Measurements from ENCODE around the gene RTF2. TPM values are rescaled to one million over a fixed set of nuclear protein-coding genes. Genes with fewer than 3 reads are reported as not detected.
A peak's percentile ranks its signal among the peaks of the same experiment; 100 is the strongest.

The RTF2 gene
- total RNA-seq, 1 experiment from 2014 or later: 171 TPM

DNA sequence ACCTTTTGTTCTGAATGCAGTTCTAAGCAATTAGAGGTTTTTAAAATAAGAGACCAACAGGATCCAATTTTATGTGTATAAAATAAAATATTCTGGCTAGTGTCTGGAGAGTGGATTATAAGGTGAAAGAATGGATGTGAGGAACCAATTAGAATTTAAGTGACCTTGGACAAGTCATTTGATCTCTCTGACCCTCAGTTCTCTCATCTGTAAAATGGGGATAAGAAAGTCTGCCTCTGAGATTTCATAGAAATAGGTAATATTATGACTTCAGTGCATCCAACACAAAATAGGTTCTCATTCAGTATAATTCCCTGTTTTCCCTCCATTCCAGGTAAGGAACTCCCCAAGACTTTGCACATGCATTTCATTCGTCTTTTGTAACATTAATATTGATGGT lies 37.5 kb upstream of the RTF2 start:
- peaks cover 2% of the 10 kb centered on the region; the same call in 1 of the 2 replicates for H3K36me3 ChIP-seq
- H3K4me3 ChIP-seq: no peak overlapping the region
- no peaks in the 10 kb centered on the region for H3K27me3 ChIP-seq
- H3K9me3 ChIP-seq: no peaks in the 10 kb centered on the region
- no peak for DNase-seq

DNA sequence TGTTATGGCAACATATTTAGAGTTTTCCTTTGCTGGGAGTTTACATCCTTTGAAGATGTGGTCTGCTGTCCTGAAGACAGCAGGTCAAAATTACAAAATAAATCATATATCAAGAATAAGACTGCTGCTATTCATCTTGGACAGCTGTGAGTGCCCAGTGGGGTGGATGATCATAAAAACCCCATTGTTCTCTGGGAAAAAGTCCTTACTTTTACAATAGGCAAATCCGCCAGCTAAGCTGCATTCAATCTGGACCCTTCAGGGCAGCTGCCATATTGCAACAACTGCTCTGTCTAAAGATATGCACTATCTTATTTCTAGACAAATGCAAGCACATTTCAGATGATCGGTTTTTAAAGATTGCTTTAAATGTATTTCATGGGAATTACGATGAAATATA lies 37.0 kb upstream of the RTF2 start:
- H3K9me3 ChIP-seq: no peaks in the 10 kb centered on the region
- H3K27me3 ChIP-seq: no peaks in the 10 kb centered on the region
- no peak for DNase-seq
- no peak overlapping the region for H3K4me3 ChIP-seq
- H3K36me3 ChIP-seq: peaks cover 2% of the 10 kb centered on the region; the same call in 1 of the 2 replicates

DNA sequence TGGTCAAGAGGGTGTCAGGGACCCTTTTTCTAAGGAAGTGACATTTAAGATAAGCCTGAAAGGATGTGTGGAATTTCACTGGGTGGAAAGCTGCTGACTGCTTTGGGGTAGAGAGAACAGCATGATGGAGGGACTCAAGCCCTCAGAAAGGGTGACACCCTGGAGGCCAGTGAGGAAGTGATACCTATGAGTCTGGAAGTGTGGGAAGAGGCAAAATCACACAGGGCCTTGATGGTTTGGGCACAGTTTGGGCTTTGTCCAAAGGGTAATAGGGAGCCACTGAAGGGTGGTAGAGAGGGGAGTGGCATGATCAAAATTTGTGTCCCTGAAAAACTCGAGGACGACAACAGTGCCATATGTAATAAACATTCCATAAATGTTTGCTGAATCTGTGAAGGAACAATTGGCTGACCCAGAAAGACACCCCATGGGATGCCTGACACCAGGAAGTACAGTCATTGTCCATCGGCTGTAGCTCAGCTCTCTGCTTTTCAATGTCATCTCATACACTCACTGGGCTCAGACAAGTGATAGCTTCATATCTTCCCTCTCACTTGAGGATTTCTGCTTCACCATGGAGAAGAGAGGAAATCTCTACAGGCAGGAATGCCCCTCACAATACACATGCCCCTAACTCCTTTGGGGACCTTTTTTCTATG lies 35.1 kb upstream of the RTF2 start:
- H3K9me3 ChIP-seq: no peaks in the 10 kb centered on the region
- no peaks in the 10 kb centered on the region for H3K36me3 ChIP-seq
- no peaks in the 10 kb centered on the region for H3K27me3 ChIP-seq
- no peak overlapping the region for H3K4me3 ChIP-seq
- DNase-seq: peak; percentile 39

DNA sequence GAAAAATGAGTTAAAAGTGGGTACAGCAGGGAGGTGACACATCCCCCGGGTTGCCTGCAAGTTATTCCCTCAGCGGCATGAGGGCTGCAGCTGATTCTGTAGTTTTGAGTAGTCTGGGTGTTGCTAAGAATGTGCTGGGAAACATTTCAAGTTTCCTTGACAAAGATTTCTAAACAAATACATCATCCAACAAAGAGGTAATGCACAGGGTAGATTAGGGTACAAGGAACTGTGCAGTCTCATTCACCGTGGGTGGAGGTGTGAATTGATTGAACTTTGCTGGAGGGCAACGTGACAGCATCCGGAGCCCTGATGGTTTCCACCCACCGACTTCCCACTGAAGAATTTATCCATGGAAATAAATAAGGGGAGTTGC lies 34.6 kb upstream of the RTF2 start:
- H3K27me3 ChIP-seq: no peaks in the 10 kb centered on the region
- H3K4me3 ChIP-seq: no peak overlapping the region
- H3K36me3 ChIP-seq: no peaks in the 10 kb centered on the region
- peak; percentile 74 for DNase-seq
- no peaks in the 10 kb centered on the region for H3K9me3 ChIP-seq

DNA sequence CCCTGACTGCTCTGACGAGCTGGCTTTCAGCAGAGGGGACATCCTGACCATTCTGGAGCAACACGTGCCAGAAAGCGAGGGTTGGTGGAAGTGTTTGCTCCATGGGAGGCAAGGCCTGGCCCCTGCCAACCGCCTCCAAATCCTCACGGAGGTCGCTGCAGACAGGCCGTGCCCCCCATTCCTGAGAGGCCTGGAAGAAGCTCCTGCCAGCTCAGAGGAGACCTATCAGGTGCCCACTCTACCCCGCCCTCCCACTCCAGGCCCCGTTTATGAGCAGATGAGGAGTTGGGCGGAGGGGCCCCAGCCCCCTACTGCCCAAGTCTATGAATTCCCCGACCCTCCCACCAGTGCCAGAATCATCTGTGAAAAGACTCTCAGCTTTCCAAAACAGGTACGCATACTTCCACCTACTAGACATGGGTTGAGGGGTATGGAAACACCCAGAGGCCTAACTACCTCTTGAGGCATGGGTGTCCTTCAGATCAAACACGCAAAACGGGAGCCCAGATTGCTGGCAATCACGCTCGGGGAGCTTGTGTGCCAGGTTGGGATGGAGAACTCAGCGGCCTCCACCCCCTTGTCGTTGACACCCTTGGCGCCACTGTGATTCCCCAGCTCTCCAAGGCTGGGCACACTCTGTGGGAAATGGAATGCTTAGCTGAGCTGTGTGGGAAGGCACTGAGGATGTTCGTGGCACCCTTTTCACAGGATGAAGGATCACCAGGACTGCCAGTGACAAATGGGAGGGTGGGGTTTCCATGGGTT lies 31.0 kb upstream of the RTF2 start:
- H3K27me3 ChIP-seq: no peaks in the 10 kb centered on the region
- no peaks in the 10 kb centered on the region for H3K36me3 ChIP-seq
- no peak for DNase-seq
- no peak overlapping the region for H3K4me3 ChIP-seq
- no peaks in the 10 kb centered on the region for H3K9me3 ChIP-seq

DNA sequence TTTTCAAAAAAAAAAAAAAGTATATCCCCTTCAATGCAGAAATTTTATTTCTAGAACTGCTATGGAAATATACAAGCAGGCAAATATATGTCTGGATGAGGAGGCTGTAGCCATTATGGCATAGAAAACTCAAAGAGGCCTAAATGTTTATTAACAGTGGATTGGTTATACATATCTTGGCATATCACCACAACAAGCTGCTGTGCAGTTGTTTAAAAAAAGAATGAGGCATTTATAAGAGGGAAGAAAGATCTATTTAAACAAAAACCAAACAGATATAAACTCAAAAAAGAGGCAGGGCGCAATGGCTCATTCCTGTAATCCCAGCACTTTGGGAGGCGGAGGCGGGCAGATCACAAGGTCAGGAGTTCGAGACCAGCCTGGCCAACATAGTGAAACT lies 30.1 kb upstream of the RTF2 start:
- H3K9me3 ChIP-seq: no peaks in the 10 kb centered on the region
- no peaks in the 10 kb centered on the region for H3K36me3 ChIP-seq
- no peaks in the 10 kb centered on the region for H3K27me3 ChIP-seq
- no peak overlapping the region for H3K4me3 ChIP-seq
- no peak for DNase-seq

DNA sequence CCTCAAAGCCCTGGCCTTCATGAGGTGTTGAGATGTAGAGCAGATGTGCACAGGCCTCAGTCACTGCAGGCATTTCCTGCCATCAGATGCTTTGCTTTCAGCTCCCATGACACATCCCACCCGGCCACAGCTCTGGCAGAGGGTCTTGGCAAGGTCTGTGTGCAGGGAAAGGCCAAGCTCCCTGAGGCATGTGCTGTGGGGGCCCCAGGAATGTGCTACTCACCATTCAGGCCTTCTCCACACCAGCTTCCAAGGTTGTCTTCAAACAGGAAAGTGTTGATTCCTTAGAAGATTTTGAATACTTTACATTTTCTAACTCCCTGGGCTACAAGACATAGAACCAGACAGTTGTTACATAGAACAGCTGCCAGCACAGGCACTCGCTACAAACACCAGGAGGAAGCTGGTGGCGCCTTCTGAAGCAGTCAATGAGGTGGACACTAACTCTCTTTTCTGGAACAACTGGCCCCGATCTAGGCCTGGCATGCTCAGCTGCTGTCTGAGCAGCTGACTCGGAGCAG lies 28.6 kb upstream of the RTF2 start:
- no peaks in the 10 kb centered on the region for H3K9me3 ChIP-seq
- no peak overlapping the region for H3K4me3 ChIP-seq
- H3K27me3 ChIP-seq: no peaks in the 10 kb centered on the region
- no peaks in the 10 kb centered on the region for H3K36me3 ChIP-seq
- peak; percentile 99 for DNase-seq

DNA sequence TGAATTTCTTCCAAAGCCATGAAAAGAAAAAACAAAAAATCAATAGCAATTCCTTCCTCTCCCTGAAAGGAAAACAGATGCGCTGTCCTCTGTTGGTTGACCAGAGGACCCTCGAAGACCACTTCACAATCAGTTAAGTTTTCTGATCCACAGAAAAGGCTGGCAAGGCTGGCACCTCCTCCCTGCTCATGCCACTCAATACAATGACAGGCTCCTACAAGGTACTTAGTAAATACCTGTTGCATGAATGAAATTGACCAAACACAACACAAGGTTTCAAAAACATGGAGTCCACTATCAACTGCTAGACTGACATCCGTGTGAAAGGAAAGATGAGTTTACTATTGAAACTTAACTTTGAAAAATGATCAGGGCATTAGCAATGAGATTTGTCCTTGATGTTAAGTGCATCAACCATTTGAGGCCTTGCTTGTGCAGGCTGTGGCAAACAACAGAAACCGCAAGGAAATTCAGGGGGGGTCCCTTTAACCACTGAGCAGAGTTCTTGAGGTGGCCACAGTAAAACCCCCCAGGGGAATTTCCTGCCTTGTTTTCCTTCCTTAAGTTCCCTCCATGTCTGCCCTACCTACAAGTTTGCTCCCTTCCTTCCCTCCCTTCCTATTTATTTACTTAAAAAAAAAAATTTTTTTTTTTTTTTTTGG lies 27.9 kb upstream of the RTF2 start:
- Histone ChIP-seq H3K9me3 (no peaks in the 10 kb centered on the region), H3K36me3 (no peaks in the 10 kb centered on the region)
- DNase-seq: no peak

DNA sequence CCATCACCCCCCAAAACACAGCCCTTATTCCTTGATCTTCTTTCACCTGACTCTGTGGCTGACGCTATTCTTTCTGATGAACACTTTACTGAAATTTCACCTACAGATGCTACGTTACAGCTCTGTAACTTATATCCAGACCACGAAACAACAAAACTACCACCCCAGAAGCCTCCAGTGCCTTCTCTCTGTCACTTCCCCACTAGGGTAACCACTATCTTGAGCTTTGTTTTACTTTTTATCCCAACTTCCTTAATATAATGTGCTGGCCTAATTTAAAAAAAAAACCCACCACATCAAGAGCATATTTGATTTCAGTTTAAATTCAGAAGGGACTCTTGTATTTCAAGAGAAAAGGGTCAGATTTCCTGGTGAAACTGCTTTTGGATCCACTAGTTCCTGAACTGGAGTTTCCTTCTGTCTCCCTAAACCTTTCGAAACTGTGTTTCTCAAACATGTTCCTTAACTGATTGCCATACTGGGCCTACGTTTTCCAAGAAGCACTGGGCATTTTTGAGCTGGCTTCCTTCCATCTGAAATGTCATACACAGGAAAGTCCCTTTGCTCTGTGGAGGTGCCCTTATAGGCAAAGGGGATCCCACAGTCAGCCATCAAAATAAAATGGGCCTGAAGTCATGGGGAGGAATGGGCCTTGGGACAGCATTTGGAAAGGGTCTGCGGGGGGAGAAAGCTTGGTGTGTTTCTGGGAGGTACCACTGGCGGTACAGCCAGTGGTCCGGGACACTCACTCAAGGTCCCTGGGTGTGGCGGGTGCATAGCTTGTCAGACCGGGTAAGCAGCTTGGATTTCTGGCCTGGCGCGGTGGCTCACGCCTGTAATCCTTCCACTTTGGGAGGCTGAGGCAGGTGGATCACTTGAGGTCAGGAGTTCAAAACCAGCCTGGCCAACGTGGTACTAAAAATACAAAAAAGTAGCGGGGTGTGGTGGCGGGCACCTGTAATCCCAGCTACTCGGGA lies 25.8 kb upstream of the RTF2 start:
- H3K9me3 ChIP-seq: no peaks in the 10 kb centered on the region

More for the DNA sequence above, 27.9 kb upstream of the RTF2 start:
- H3K27me3 ChIP-seq: no peaks in the 10 kb centered on the region
- no peak overlapping the region for H3K4me3 ChIP-seq

DNA sequence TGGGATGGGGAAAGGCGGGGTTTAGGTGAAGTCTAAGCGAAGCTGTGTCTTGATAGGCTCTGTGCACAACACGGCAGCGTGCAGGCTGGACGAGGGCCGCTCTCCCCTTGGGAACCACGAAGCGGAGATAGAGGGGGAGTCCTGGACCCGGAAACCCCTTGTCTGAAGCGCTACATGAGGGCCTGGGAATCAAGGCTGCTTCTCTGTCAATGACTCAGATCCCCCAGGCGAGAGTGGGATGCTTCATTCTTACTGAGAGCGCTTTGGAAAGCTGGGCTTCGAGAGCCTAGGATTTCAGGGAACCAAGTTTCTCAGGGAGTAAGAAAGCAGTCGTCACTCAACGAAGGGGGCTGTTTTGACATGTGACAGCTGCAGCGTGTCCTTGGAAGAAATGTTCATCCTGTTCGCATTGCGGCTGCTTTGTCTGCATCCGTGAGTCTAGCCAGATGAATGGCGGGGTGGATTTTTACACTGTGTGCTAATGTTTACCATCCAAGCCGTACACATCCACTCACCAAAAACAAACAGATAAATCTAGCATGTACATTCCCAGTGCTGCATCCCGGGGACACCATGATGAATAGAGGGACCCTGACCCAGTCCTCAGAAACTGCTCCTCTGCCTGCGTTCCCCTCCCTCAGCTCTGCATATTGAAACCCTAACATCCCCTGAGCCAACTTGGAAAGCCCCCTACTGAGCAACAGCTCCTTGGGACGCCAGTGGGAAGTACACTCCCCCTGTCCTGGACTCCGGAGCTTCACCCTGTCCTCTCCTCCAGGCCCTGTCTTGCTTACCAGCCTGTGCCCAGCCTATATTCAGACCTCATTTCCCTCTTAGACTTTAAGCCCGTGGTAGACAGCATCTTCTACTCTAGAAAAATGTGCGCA lies 24.5 kb upstream of the RTF2 start:
- H3K27me3 ChIP-seq: no peaks in the 10 kb centered on the region
- no peak for DNase-seq
- no peaks in the 10 kb centered on the region for H3K36me3 ChIP-seq
- no peaks in the 10 kb centered on the region for H3K9me3 ChIP-seq
- H3K4me3 ChIP-seq: no peak overlapping the region

More for the DNA sequence above, 25.8 kb upstream of the RTF2 start:
- no peak for DNase-seq
- Histone ChIP-seq H3K4me3 (no peak overlapping the region), H3K27me3 (no peaks in the 10 kb centered on the region), H3K36me3 (no peaks in the 10 kb centered on the region)

DNA sequence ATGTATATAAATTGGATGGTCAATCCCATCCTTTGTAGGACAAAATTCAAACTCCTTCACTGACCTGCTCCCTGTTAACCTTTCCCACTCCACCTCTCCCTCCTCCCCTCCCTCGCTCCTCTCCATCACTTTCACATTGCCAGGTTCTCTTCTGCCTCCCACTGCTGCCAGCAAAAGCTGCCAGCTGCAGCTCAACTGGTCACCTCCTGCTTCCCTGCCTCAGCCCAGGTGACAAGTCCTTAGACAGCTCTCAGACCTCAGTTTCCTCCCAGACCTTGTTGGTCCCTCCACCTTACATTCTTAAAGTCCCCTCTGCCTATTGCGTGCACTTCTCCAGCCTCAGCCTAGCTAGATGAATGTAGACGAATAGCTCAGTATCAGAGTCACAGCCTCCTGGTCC lies 23.3 kb upstream of the RTF2 start:
- DNase-seq: no peak
- Histone ChIP-seq H3K9me3 (no peaks in the 10 kb centered on the region), H3K36me3 (no peaks in the 10 kb centered on the region), H3K27me3 (no peaks in the 10 kb centered on the region), H3K4me3 (no peak overlapping the region)

DNA sequence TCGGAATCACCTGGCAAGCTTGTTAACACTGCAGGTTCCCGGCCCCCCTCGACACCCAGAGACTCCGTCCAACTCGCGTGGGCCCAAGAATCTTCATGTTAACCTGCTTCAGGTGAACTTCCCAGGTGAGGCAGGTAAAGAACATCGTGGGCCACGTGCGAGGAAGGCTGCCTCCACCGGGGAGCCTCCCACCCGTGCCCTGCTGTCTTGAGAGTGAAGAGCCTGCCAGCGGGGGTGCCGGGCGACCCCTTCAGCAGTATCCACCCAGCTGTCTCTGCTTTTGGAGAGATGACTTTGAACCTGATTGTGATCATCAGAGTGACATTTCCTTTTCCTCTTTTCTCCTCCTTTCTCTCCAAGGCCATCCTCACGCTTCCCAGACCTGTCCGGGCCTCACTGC lies 22.9 kb upstream of the RTF2 start:
- Histone ChIP-seq H3K27me3 (no peaks in the 10 kb centered on the region), H3K4me3 (no peak overlapping the region), H3K36me3 (no peaks in the 10 kb centered on the region), H3K9me3 (no peaks in the 10 kb centered on the region)
- no peak for DNase-seq

DNA sequence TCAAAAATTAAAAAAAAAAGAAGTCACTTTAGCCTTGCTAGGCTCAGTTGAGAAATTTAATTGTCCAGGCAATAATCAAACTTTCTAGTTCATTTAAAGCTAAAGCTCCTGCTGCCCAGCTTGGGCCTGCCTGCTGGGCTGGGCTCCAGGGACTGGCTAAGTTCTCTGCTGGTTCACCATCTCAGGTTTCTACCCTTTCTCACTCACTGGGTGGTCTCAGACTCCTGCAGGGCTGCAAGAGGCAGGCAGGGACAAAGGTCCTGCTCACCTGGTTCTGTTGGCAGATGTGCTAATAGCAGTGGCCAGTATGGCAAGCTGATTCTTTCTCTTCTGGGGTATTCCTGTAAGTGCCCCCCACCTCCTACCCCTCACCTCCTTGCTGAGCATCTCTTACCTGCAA lies 21.2 kb upstream of the RTF2 start:
- H3K36me3 ChIP-seq: no peaks in the 10 kb centered on the region
- no peak for DNase-seq

DNA sequence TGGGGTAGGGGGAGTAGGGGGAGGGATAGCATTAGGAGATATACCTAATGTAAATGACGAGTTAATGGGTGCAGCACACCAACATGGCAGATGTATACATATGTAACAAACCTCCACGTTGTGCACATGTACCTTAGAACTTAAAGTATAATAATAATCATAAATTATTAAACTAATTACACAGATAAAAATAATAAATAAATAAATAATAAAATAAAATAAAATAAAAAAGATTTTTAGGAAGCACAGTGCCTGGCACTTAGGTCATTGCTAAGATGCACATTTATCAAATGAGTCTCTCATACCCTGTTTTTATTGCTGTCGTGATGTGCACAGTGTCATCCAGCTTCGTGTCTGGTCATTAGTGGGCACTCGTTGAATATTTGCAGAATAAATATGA lies 19.0 kb upstream of the RTF2 start:
- Histone ChIP-seq H3K36me3 (no peaks in the 10 kb centered on the region), H3K27me3 (no peaks in the 10 kb centered on the region), H3K4me3 (no peak overlapping the region), H3K9me3 (no peaks in the 10 kb centered on the region)
- no peak for DNase-seq

More for the DNA sequence above, 21.2 kb upstream of the RTF2 start:
- Histone ChIP-seq H3K4me3 (no peak overlapping the region), H3K9me3 (no peaks in the 10 kb centered on the region), H3K27me3 (no peaks in the 10 kb centered on the region)

DNA sequence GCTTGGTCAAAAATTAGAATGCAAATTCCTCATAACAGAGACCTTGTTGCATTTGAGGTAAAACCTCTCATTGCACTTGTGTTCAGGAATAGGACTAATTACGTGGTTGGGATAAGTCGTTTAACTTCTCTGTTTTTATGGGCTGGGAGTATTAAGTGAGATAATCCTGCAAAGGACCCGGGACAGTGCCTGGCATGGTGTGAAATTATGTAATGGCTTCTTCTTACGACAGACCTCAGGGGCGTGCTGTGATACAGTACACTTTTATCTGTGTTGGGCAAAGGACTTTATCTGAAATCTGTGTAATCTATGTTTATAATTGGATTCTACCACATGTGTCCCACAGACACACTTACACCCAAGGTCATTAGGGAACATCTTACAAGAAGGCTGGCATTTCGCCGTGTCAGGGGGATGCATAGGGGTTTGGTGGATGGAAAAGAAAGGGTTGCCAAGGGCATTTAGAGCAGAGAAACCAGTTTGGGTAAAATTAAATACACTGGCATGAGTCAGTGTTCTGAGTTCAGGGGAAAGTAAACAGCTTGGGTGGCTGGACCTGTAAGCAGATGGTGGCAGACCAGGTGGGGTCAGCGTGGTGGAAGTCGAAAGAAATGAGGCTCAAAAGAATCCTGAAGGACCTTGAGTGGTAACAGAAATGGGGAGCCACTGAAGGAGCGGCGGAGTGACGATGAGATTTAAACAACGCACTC lies 17.2 kb upstream of the RTF2 start:
- H3K4me3 ChIP-seq: no peak overlapping the region
- no peaks in the 10 kb centered on the region for H3K36me3 ChIP-seq
- no peak for DNase-seq
- H3K9me3 ChIP-seq: no peaks in the 10 kb centered on the region
- H3K27me3 ChIP-seq: no peaks in the 10 kb centered on the region

All from MG63 (cell line).